ENCODE data around the gene FAM241A.

The FAM241A gene

GRCh38 chr4:112105201-112105969 is 39.9 kb upstream of the FAM241A start:
- TF ChIP-seq BACH2 (CRISPR knock-in tag; IDR thresholded peaks at IDR 0.05; ENCODE audit: borderline replicate concordance) (no peak), ZFP3 (CRISPR knock-in tag; IDR thresholded peaks at IDR 0.05) (no peak), CSRNP3 (CRISPR knock-in tag; IDR thresholded peaks at IDR 0.05) (no peak), TCF4 (CRISPR knock-in tag; IDR thresholded peaks at IDR 0.05; ENCODE audit: borderline replicate concordance) (no peak), ZC3H10 (CRISPR knock-in tag; IDR thresholded peaks at IDR 0.05) (no peak), RARB (CRISPR knock-in tag; IDR thresholded peaks at IDR 0.05) (no peak), GLIS3 (CRISPR knock-in tag; IDR thresholded peaks at IDR 0.05) (no peak)
- TF ChIP-seq, protein P1, sequence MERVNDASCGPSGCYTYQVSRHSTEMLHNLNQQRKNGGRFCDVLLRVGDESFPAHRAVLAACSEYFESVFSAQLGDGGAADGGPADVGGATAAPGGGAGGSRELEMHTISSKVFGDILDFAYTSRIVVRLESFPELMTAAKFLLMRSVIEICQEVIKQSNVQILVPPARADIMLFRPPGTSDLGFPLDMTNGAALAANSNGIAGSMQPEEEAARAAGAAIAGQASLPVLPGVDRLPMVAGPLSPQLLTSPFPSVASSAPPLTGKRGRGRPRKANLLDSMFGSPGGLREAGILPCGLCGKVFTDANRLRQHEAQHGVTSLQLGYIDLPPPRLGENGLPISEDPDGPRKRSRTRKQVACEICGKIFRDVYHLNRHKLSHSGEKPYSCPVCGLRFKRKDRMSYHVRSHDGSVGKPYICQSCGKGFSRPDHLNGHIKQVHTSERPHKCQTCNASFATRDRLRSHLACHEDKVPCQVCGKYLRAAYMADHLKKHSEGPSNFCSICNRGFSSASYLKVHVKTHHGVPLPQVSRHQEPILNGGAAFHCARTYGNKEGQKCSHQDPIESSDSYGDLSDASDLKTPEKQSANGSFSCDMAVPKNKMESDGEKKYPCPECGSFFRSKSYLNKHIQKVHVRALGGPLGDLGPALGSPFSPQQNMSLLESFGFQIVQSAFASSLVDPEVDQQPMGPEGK (CRISPR knock-in tag; IDR thresholded peaks at IDR 0.05; ENCODE audit: borderline replicate concordance) = no peak
- no peak for ATAC-seq

DNA sequence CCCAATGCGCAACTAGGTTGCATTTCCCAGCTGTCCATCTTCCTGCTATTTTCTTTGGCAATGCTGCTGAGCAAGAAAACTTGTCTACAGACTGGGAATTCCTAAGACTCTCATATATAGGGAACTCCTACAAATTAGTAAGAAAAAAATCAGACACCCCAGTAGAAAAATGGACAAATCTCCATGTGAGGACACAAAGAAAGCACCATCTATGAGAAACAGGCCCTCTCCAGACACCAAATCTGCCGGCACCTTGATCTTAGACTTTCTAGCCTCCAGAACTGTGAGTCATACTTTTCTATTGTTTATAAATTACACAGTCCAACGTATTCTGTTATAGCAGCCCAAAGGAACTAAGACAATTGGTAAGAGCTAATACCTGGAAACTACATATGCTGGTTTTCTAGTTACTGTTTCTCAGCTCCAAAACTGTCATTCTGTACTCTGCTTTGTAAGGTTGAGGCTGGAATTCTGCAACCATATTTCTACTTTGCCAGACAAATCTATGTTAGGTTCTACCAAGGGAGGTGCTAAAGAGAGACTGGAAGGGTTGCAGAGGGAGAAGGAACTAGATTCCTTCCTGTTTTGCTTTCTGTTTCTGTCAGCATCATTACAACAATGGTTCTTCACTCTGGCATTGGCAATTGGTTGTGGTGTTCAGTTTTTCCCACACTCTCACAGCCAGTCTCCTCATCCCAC is 35.7 kb upstream of the FAM241A start:
- TF ChIP-seq ESRRG (CRISPR knock-in tag; IDR thresholded peaks at IDR 0.05) (no peak), ZFP3 (CRISPR knock-in tag; IDR thresholded peaks at IDR 0.05) (no peak), BACH2 (CRISPR knock-in tag; IDR thresholded peaks at IDR 0.05; ENCODE audit: borderline replicate concordance) (no peak), TOX (CRISPR knock-in tag; IDR thresholded peaks at IDR 0.05; ENCODE audit: borderline replicate concordance) (no peak), ISL1 (CRISPR knock-in tag; IDR thresholded peaks at IDR 0.05) (no peak), CREB5 (CRISPR knock-in tag; IDR thresholded peaks at IDR 0.05; ENCODE audit: low read depth) (no peak), RARB (CRISPR knock-in tag; IDR thresholded peaks at IDR 0.05) (no peak), ZFP30 (CRISPR knock-in tag; IDR thresholded peaks at IDR 0.05) (no peak), ZNF8 (CRISPR knock-in tag; IDR thresholded peaks at IDR 0.05) (no peak), ZNF70 (CRISPR knock-in tag; IDR thresholded peaks at IDR 0.05) (no peak)
- TF ChIP-seq, protein P2, sequence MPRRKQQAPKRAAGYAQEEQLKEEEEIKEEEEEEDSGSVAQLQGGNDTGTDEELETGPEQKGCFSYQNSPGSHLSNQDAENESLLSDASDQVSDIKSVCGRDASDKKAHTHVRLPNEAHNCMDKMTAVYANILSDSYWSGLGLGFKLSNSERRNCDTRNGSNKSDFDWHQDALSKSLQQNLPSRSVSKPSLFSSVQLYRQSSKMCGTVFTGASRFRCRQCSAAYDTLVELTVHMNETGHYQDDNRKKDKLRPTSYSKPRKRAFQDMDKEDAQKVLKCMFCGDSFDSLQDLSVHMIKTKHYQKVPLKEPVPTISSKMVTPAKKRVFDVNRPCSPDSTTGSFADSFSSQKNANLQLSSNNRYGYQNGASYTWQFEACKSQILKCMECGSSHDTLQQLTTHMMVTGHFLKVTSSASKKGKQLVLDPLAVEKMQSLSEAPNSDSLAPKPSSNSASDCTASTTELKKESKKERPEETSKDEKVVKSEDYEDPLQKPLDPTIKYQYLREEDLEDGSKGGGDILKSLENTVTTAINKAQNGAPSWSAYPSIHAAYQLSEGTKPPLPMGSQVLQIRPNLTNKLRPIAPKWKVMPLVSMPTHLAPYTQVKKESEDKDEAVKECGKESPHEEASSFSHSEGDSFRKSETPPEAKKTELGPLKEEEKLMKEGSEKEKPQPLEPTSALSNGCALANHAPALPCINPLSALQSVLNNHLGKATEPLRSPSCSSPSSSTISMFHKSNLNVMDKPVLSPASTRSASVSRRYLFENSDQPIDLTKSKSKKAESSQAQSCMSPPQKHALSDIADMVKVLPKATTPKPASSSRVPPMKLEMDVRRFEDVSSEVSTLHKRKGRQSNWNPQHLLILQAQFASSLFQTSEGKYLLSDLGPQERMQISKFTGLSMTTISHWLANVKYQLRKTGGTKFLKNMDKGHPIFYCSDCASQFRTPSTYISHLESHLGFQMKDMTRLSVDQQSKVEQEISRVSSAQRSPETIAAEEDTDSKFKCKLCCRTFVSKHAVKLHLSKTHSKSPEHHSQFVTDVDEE (CRISPR knock-in tag; IDR thresholded peaks at IDR 0.05) = no peak
- TF ChIP-seq, protein P3, sequence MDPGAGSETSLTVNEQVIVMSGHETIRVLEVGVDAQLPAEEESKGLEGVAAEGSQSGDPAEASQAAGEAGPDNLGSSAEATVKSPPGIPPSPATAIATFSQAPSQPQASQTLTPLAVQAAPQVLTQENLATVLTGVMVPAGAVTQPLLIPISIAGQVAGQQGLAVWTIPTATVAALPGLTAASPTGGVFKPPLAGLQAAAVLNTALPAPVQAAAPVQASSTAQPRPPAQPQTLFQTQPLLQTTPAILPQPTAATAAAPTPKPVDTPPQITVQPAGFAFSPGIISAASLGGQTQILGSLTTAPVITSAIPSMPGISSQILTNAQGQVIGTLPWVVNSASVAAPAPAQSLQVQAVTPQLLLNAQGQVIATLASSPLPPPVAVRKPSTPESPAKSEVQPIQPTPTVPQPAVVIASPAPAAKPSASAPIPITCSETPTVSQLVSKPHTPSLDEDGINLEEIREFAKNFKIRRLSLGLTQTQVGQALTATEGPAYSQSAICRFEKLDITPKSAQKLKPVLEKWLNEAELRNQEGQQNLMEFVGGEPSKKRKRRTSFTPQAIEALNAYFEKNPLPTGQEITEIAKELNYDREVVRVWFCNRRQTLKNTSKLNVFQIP (CRISPR knock-in tag; IDR thresholded peaks at IDR 0.05; ENCODE audit: borderline replicate concordance, low read depth) = no peak
- TF ChIP-seq, protein P1 (CRISPR knock-in tag; IDR thresholded peaks at IDR 0.05; ENCODE audit: borderline replicate concordance) = no peak
- peak; percentile 54 for ATAC-seq

Data from SK-N-SH treated with all-trans-retinoic acid at 6 μM for 48 hours (cell line).